K562 (cell line): ENCODE data around the gene SCNN1B. TPM values are rescaled to one million over a fixed set of nuclear protein-coding genes. Genes with fewer than 3 reads are reported as not detected.

ENCODE experiments used
- CREM ChIP-seq: IDR thresholded peaks from 2 replicates; pipeline ENCODE4 v1.6.1; 2014; ENCODE audit warnings: antibody characterized with exemption, low read depth
- HDAC6 ChIP-seq: IDR thresholded peaks from 2 replicates; pipeline ENCODE4 v1.6.1; 2012; ENCODE audit warnings: low read depth, mild to moderate bottlenecking, control low read depth, inconsistent platforms, low read length, moderate library complexity
- L3MBTL2 ChIP-seq: fragments of 450-650 bp; IDR thresholded peaks from 2 replicates; pipeline ENCODE4 v1.6.1; 2016; ENCODE audit warnings: mild to moderate bottlenecking, moderate library complexity
- RAD21 ChIP-seq, 2 experiments: fragments of 250-450 bp in 1 of 2; fragments of 450-650 bp in 1 of 2; sonication (Bioruptor Pico) in 1 of 2; formaldehyde crosslinking in 1 of 2; IDR thresholded peaks in 1 of 2; conservative IDR thresholded peaks in 1 of 2; 2 replicates each; pipeline versions ENCODE4 v1.4.0 to v1.8.0; 2020 to 2022; ENCODE audit warnings: mild to moderate bottlenecking in 2 of 2, moderate library complexity in 1 of 2
- SNIP1 ChIP-seq: fragments of 450-650 bp; IDR thresholded peaks from 2 replicates; pipeline ENCODE4 v1.7.1; 2017; ENCODE audit warnings: low read depth, mild to moderate bottlenecking
- SREBF1 ChIP-seq: fragments of 150-350 bp; IDR thresholded peaks from 2 replicates; pipeline ENCODE4 v1.6.1; 2014; ENCODE audit warnings: antibody characterized with exemption, low read depth, low read length, borderline replicate concordance
- ZNF140 ChIP-seq: fragments of 250-450 bp; sonication (Bioruptor Pico); IDR thresholded peaks from 2 replicates; pipeline ENCODE4 v1.8.0; 2021; ENCODE audit warnings: moderate library complexity, mild to moderate bottlenecking, inconsistent platforms
- ZNF282 ChIP-seq: sonication (generic); formaldehyde crosslinking; IDR thresholded peaks from 2 replicates; pipeline ENCODE4 v1.8.1; 2023; ENCODE audit warnings: missing genetic modification reagents
- ZZZ3 ChIP-seq: fragments of 450-650 bp; IDR thresholded peaks from 2 replicates; pipeline ENCODE4 v1.6.1; 2016; ENCODE audit warnings: antibody characterized with exemption, mild to moderate bottlenecking, moderate library complexity
- polyA plus RNA-seq, 8 experiments: library from polyadenylated mRNA; depleted of rRNA in 4 of 8; stranded (reverse) in 5 of 8; unstranded in 3 of 8; fragments of >200 nt; fragmentation: Nextera tagmentation in 2 of 8; fragmentation: Illumina TruSeq in 1 of 8; extraction: Ambion mirVana in 2 of 8; extraction: Trizol in 1 of 8; gene quantifications; 2 replicates each; pipeline versions ENCODE4 v1.2.1 to v1.2.3, GENCODE V29; 2011 to 2014; ENCODE audit warnings: inconsistent platforms in 1 of 8, missing spikeins in 1 of 8
- total RNA-seq, 7 experiments: library from RNA; depleted of rRNA in 6 of 7; stranded (reverse); fragments of >200 nt in 6 of 7; fragmentation: Illumina TruSeq in 2 of 7; extraction: Trizol in 2 of 7; gene quantifications; 2 replicates each; pipeline versions ENCODE4 v1.2.1 to v1.2.3, GENCODE V29; 2011 to 2021; ENCODE audit warnings: low replicate concordance in 1 of 7
- TF ChIP-seq, protein P1 (sequence below): fragments of 250-450 bp; sonication (Bioruptor Pico); IDR thresholded peaks from 2 replicates; pipeline ENCODE4 v1.9.0; 2021; ENCODE audit warnings: mild to moderate bottlenecking, inconsistent platforms
- TF ChIP-seq, protein P2 (sequence below), 3 experiments: IDR thresholded peaks in 2 of 3; conservative IDR thresholded peaks in 1 of 3; 2 replicates each; pipeline ENCODE4 v1.5.1; 2011 to 2012; ENCODE audit warnings: low read length in 3 of 3, mild to moderate bottlenecking in 3 of 3, control low read depth in 2 of 3, improper control_type of control experiment in 1 of 3, inconsistent platforms in 1 of 3, low read depth in 1 of 3, mixed read lengths in 1 of 3, moderate library complexity in 1 of 3; ENCODE audit not compliant: insufficient read depth in 2 of 3

Gene SCNN1B
- total and polyA plus RNA-seq, 9 of the 15 experiments (the other 6 are each of a cell fraction or from before 2014, with no cell fraction given), result not detected

DNA sequence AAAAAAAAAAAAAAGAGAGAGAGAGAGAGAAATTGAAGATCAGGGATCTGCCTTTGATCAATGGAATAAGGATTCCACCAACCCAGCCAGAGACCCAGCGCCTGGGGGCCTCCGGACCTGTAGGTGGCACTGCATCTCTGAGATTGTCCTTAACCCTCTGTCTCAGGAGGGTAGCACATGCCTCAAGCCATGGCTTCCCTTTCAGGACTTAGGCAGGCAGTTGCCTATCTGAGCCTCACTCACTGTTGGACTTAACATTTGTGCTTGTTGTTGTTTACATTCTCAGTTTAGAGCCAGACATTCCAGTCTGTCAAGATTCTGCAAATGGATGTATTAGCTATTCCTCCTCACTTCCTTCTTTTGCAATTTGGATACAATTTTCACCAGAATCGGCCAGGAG, 5.1 kb upstream of the SCNN1B start (continued):
- TF ChIP-seq, protein P1, sequence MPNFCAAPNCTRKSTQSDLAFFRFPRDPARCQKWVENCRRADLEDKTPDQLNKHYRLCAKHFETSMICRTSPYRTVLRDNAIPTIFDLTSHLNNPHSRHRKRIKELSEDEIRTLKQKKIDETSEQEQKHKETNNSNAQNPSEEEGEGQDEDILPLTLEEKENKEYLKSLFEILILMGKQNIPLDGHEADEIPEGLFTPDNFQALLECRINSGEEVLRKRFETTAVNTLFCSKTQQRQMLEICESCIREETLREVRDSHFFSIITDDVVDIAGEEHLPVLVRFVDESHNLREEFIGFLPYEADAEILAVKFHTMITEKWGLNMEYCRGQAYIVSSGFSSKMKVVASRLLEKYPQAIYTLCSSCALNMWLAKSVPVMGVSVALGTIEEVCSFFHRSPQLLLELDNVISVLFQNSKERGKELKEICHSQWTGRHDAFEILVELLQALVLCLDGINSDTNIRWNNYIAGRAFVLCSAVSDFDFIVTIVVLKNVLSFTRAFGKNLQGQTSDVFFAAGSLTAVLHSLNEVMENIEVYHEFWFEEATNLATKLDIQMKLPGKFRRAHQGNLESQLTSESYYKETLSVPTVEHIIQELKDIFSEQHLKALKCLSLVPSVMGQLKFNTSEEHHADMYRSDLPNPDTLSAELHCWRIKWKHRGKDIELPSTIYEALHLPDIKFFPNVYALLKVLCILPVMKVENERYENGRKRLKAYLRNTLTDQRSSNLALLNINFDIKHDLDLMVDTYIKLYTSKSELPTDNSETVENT (CRISPR knock-in tag), result 0 out of 2 replicates have a peak, but pooled peaks have one; percentile 46
- TF ChIP-seq HDAC6 (no peak), SNIP1 (0 out of 2 replicates have a peak, but pooled peaks have one; percentile 10), ZZZ3 (no peak), ZNF282 (CRISPR knock-in tag) (no peak), ZNF140 (CRISPR knock-in tag) (no peak), RAD21 (CRISPR knock-in tag; conservative IDR thresholded peaks at IDR 0.05 in 1 of 2, IDR thresholded peaks at IDR 0.05 in 1 of 2) (peak in 1 of 2 experiments; percentile 19; a peak in 2 of 4 replicates), L3MBTL2 (peak; percentile 75), CREM (peak; percentile 16; the same call in 1 of the 2 replicates), SREBF1 (no peak)
- TF ChIP-seq, protein P2, sequence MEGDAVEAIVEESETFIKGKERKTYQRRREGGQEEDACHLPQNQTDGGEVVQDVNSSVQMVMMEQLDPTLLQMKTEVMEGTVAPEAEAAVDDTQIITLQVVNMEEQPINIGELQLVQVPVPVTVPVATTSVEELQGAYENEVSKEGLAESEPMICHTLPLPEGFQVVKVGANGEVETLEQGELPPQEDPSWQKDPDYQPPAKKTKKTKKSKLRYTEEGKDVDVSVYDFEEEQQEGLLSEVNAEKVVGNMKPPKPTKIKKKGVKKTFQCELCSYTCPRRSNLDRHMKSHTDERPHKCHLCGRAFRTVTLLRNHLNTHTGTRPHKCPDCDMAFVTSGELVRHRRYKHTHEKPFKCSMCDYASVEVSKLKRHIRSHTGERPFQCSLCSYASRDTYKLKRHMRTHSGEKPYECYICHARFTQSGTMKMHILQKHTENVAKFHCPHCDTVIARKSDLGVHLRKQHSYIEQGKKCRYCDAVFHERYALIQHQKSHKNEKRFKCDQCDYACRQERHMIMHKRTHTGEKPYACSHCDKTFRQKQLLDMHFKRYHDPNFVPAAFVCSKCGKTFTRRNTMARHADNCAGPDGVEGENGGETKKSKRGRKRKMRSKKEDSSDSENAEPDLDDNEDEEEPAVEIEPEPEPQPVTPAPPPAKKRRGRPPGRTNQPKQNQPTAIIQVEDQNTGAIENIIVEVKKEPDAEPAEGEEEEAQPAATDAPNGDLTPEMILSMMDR (IDR thresholded peaks at IDR 0.05 in 2 of 3, conservative IDR thresholded peaks at IDR 0.05 in 1 of 3; ENCODE audit: insufficient read depth in 2 of 3, low read depth in 1 of 3, low read length in 3 of 3), result peak; percentile 40 to 55 (median 44); a peak in 5 of 6 replicates
